ENCODE measurements around the gene RANBP3.
A peak's percentile ranks its signal among the peaks of the same experiment; 100 is the strongest.
"Not testable (repeated sequence)": the region's sequence is repeated elsewhere in the genome, so short reads cannot be mapped to it uniquely, and the experiment has no call there.

RANBP3 gene

GRCh38 chr19:6006070-6006446 is 28.1 kb upstream of the RANBP3 start:
- DNase-seq, result not testable (repeated sequence)

- no peak for DNase-seq
Measured at GRCh38 chr19:6005321-6006069, 27.6 kb upstream of the RANBP3 start.

GRCh38 chr19:6003976-6004375 is 26.0 kb upstream of the RANBP3 start:
- DNase-seq, result no peak

- no peak for DNase-seq
Measured at GRCh38 chr19:6002591-6002990, 24.7 kb upstream of the RANBP3 start.

- no peak for DNase-seq
Measured at GRCh38 chr19:6000228-6000847, 22.4 kb upstream of the RANBP3 start.

GRCh38 chr19:5999693-6000092 is 21.8 kb upstream of the RANBP3 start:
- no peak for DNase-seq

GRCh38 chr19:5997371-5997770 is 19.4 kb upstream of the RANBP3 start:
- no peak for DNase-seq

GRCh38 chr19:5996623-5997320 is 18.8 kb upstream of the RANBP3 start:
- no peak for DNase-seq

- no peak for DNase-seq
Measured at GRCh38 chr19:5996102-5996501, 18.2 kb upstream of the RANBP3 start.

- no peak for DNase-seq
Measured at GRCh38 chr19:5995606-5996005, 17.7 kb upstream of the RANBP3 start.

GRCh38 chr19:5994405-5995165 is 16.6 kb upstream of the RANBP3 start:
- no peak for DNase-seq

- DNase-seq, result no peak
Measured at GRCh38 chr19:5993648-5994358, 15.9 kb upstream of the RANBP3 start.

- no peak for DNase-seq
Measured at GRCh38 chr19:5993201-5993600, 15.3 kb upstream of the RANBP3 start.

- DNase-seq, result no peak
Measured at GRCh38 chr19:5992756-5993155, 14.8 kb upstream of the RANBP3 start.

- no peak for DNase-seq
Measured at GRCh38 chr19:5991244-5991838, 13.4 kb upstream of the RANBP3 start.

GRCh38 chr19:5990289-5990797 is 12.4 kb upstream of the RANBP3 start:
- DNase-seq, result no peak

GRCh38 chr19:5989388-5990074 is 11.6 kb upstream of the RANBP3 start:
- no peak for DNase-seq

GRCh38 chr19:5988517-5989387 is 10.8 kb upstream of the RANBP3 start:
- DNase-seq, result no peak

GRCh38 chr19:5987077-5987818 is 9.3 kb upstream of the RANBP3 start:
- DNase-seq, result peak; percentile 44 to 55 (median 52)

- not testable (repeated sequence) for DNase-seq
Measured at GRCh38 chr19:5985837-5986236, 7.9 kb upstream of the RANBP3 start.
